ENCODE measurements around the gene IARS2.

DNA sequence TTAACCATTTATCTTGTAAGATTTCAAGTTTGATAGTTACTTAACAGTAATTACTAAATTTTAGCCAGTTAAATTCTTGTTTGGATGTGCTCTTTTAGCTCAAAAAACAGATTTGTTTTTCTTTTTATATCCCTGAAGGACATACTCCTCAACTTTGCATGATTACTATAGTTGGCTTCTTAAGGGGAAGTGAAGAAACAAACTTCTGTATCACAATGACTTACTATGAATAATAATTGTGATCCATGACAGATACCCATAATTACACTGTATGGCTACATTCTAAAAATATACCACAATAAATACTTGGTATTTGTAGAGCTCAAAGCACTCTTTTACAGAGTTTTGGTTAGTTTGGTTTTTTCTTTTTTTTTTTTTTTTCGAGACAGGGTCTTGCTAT, 55.8 kb downstream of the IARS2 start:
- TF ChIP-seq, protein P1, sequence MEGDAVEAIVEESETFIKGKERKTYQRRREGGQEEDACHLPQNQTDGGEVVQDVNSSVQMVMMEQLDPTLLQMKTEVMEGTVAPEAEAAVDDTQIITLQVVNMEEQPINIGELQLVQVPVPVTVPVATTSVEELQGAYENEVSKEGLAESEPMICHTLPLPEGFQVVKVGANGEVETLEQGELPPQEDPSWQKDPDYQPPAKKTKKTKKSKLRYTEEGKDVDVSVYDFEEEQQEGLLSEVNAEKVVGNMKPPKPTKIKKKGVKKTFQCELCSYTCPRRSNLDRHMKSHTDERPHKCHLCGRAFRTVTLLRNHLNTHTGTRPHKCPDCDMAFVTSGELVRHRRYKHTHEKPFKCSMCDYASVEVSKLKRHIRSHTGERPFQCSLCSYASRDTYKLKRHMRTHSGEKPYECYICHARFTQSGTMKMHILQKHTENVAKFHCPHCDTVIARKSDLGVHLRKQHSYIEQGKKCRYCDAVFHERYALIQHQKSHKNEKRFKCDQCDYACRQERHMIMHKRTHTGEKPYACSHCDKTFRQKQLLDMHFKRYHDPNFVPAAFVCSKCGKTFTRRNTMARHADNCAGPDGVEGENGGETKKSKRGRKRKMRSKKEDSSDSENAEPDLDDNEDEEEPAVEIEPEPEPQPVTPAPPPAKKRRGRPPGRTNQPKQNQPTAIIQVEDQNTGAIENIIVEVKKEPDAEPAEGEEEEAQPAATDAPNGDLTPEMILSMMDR (IDR thresholded peaks at IDR 0.05; ENCODE audit: low read depth, low read length): no peak
- TF ChIP-seq EZH2phosphoT487 (IDR thresholded peaks at IDR 0.05; ENCODE audit: low read depth): no peak
